Kidney capillary endothelial cell (primary cell): Measurements from ENCODE around the gene HMCN2.

ENCODE experiments used
- DNase-seq: peaks from one replicate; pipeline ENCODE4 v3.0.0-alpha.2; 2018; ENCODE audit warnings: low spot score

Gene HMCN2

DNA sequence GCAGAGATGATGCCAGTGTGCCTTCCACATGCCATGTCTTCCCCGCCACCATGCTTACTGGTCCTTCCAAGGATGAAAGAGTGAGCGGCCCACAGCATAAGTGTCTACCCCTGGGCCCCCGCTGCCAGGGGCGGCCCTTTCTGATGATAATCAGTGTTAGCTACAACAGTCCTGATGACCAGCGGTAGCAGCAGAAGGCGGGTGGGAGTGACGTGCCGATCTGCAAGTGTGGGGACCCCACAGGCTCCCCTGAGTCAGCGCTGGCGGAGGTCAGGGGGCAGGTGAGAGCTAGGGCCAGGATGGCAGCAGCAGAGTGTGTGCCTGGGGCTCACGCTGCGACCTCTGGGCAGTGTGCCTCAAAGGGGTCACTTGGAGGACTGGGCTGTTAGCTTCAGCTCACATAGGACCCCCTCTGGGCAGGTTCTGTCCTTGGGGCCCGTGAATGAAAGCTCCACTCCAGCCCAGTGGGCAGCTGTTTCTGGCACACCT lies 80.4 kb downstream of the HMCN2 start:
- DNase-seq = no peak

DNA sequence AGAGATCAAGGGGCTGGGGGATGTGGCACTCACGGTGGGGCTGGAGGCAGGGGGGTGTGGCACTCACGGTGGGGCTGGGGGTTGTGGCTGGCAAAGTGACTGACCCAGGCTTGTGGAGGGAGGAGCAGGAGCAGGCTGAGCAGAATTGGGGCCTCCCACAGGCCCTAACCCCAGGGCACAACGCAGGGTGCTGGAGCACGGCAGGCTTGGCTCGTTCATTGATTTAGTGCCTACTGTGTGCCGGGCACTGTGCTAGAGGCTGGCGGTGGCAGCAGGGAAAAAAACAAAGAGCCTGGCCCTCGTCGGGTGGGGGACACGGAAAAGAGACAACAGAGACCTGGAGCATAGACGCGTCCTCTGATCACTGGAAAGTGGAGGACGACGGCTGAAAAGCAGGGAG lies 80.9 kb downstream of the HMCN2 start:
- DNase-seq = no peak

DNA sequence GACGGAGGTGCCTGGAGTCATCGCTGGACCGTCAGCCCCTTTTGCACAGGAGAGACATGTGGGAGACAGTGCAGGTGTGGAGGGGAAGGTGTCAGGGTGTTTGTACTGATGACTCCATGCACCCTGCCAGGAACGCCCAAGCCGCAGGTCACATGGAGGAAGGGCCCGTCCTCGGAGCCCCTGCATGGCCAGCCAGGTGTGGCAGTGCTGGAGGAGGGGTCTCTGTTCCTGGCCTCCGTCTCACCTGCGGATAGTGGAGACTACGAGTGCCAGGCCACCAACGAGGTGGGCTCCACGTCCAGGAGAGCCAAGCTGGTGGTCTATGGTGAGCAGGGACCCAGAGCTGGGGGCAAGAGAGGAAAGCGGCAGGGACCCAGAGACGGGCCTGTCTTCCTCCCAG lies 81.5 kb downstream of the HMCN2 start:
- no peak for DNase-seq

DNA sequence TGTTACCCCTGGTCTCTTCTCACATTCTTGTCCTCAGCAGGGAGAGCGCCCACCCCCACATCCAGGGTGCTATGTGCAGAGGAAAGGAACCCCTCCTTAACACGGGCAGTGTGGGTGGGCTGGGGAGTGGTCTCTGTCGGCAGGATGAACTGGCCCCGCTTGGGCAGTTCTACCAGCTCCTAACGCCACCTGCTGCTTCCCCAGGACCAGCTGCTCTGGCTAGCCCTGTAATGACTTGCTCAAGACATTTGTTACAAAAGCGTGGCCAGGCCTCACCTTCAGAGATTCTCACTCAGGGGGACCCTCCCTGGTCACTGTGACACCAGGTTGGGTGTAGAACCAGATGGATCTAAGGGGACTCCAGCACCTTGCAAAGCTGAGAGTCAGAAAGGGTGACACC lies 82.4 kb downstream of the HMCN2 start:
- DNase-seq = no peak

DNA sequence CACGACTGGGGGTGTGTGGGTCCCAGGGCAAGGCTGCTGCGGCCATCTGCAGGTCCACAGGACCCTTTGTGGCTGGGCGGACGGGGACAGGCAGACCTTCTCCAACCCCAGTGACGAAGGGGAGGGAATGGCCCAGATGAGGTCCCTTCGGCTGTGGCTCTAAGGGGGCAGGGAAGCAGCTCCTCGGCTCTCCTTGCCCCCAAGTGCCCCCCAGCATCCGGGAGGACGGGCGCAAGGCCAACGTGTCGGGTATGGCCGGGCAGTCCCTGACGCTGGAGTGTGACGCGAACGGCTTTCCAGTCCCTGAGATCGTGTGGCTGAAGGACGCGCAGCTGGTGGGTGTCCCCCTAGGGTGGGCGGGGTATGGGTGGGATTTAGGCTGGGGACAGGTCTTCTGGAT lies 82.8 kb downstream of the HMCN2 start:
- DNase-seq = no peak

DNA sequence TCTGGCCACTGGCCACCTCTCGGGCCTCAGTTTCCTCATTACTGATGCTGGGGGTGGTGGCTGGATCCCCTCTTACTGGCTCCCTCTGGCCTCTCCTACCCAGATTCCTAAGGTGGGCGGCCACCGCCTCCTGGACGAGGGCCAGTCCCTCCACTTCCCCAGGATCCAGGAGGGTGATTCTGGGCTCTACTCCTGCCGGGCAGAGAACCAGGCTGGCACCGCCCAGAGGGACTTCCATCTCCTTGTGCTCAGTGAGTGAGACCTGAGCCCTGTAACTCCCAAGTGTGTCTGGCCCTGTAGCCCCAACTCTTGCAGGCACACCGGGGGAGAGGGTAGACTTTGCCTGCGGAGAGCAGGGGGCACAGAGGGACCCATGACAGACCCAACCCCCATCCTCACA lies 83.3 kb downstream of the HMCN2 start:
- no peak for DNase-seq

DNA sequence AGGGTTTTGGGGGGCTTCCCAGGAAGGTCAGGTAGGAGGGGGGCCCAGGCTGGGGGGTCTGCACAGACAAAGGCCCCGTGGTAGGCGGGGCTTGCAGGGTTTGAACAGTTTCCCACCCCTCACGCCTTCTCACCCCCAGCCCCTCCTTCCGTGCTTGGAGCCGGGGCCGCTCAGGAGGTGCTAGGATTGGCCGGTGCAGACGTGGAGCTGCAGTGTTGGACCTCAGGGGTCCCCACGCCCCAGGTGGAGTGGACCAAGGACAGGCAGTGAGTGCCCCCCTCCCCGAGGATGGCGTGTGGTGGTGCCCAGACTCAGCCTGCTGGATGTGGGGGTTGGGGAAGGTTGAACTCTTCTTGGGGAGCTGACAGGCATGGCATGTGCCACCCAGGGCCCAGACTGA lies 83.8 kb downstream of the HMCN2 start:
- no peak for DNase-seq

DNA sequence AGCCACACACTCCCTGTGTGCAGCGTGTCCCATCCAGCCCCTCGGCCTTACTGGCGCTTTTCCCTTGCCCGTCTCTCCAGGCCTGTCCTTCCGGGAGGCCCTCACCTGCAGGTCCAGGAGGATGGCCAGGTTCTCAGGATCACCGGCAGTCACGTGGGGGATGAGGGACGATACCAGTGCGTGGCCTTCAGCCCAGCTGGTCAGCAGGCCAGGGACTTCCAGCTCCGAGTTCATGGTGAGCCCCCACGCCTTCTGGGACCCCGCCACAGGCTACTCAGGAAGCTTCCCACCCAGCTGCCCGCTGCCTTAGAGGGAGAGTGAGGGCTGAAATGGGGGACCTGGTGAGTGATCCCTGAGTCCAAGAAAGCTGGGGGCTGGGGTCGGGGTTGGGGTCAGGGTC lies 85.8 kb downstream of the HMCN2 start:
- DNase-seq = no peak

DNA sequence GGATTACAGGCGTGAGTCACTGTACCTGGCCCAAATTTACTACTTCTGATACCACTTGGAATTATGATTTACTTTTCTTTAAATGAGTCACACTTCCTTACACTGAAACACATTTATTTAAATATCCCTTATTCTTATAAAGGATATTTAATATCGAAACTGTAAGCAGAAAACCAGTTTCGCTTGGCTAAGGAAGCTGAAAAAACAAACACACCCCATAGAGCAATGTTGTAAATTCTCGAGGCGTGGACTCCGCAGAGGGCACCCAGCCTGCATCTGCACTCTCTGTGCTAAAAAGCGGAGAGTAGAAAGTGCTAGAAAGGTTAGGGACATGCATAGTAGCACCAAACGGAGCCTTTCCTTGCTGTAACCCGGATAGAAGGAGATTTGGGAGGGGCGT lies 86.5 kb downstream of the HMCN2 start:
- no peak for DNase-seq

DNA sequence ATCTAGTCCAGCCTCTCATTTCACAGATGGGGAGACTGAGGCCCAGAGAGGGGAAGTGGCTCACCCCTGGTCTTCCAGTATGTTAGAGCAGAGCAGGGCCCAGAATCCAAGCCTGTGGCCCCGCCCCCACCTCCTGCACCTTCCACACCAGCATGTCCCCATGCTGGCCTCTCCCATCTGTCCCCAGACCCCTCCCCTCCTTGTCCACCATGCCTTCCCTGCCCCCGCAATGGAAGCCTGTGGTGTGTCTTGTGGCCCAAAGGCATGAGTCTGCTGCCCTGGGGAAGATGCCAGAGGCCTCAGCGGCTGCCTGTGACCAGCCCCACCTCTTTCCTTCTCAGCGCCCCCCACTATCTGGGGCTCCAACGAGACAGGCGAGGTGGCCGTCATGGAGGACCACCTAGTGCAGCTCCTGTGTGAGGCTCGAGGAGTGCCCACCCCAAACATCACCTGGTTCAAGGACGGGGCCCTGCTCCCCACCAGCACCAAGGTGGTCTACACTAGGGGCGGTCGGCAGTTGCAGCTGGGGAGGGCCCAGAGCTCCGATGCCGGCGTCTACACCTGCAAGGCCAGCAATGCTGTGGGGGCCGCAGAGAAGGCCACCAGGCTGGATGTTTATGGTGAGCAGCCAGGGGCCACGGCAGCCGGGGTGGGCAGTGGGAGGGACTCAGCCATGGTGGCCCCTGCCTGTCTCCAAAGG lies 87.2 kb downstream of the HMCN2 start:
- no peak for DNase-seq

DNA sequence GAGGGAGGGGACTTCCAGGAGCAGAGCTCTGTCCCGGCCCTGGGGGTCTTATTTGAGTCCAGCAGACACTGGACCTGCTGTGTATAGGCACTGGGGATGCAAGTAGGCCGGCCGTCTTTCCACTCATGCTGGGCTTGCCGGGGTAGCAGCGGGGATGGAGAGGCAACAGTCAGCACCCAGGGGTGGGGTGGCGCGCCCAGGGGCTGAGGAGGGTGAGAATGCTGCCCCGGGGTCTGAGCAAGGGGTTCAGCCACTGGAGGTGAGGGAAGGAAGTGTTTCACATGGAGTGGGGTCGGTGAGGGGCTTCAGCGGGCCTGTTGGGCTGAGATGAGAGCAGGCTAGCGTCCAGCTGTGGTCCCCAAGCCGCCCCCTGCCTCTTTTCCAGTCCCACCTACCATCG lies 88.8 kb downstream of the HMCN2 start:
- no peak for DNase-seq

DNA sequence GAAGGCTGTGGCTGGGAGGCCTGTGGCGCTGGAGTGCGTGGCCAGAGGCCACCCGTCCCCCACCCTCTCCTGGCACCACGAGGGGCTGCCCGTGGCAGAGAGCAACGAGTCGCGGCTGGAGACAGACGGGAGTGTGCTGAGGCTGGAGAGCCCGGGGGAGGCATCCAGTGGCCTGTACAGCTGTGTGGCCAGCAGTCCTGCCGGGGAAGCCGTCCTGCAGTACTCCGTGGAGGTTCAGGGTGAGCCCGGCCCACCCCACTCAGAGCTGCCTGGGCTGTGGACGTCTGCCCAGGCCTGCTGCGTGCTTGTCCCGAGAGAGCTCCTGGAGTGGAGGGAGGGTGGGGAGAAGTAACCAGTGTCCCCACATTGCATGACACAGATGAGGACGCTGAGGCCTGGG lies 89.2 kb downstream of the HMCN2 start:
- DNase-seq = no peak

DNA sequence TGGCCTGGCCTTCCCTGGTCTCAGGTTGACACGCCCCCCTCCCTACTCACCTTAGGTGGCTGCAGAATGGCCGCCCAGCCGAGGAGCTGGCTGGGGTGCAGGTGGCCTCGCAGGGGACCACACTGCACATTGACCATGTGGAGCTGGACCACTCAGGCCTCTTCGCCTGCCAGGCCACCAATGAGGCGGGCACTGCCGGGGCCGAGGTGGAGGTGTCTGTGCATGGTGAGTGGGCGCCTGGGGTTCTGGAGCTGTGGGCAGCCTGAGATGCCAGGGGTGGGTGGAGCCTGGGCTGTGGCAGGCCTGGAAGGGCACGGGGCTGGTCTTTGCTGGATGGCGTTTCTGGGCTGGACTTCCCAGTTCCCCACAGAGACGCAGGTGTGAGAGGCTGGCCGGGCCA lies 90.5 kb downstream of the HMCN2 start:
- no peak for DNase-seq

DNA sequence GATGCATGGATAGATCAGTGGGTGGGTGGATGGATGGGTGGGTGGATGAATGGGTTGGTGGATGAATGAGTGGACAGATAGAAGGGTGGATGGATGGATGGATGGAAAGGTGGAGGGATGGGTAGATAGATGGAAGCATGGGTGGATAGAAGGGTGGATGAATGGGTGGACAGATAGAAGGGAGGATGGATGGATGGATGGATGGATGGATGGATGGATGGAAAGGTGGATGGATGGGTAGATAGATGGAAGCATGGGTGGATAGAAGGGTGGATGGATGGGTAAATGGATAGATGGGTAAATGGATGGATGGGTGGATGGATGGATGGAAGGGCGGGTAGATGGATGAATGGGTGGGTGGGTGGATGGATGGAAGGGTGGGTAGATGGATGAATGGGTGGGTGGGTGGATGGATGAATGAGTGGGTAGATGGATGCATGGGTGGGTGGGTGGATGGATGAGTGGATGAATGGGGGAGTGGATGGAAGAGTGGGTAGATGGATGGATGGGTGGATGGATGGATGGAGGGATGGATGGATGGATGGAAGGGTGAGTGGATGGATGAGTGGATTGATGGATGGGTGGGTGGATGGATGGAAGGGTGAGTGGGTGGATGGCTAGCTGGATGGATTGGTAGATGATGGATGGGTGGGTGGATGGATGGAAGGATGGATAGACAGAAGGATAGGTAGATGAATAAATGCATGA lies 91.5 kb downstream of the HMCN2 start:
- DNase-seq = no peak

DNA sequence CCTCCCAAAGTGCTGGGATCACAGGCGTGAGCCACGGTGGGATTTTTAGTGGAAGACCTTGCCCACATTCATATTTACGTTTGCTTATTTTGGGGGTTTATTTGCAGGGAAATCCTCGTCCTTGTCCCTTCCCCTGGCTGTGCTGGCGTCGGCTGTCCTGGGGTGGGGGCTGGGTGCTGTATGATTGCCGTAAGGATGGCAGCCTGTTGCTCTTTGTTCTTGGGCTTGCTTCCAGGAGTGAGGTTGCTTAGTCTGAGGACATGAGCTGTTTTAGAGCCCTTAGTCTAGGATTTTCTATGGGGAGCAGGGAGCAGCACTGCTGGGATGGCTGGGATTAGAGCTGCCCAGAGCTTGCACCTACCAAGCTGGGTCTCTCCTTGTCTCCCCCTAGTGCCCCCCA lies 93.4 kb downstream of the HMCN2 start:
- no peak for DNase-seq

DNA sequence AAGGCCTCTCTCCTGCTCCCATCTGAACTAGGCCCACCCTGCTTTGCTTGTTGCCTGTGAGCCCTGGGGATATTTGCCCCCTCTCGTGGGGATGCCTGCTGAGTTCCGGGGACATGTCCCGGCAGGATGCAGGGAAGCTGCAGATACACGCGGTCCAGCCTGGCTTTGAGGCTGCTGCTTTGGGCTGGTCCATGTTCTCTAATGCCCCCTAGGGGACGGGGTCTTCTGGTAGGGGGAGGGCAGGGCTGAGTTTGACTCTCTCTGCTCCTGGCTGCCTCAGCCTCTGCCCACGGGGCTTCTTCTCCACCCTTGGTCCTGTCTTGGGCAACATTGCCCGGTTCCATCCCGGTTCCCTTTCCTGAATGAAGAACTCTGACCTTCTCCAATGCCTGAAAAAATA lies 94.3 kb downstream of the HMCN2 start:
- no peak for DNase-seq

DNA sequence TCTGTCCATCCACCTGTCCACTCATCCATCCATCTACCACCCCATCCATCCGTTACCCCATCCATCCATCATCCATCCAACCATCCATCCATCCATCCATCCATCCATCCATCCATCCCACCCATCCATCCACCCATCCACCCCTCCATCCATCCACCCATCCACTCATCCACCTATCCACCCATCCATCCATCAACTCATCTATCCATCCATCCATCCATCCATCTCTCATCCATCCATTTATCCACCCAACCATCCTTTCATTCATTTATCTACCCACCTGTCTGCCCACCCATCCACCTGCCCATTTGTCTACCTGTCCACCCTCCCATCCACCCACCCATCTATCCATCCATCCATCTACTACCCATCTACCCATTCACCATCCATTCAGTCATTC lies 95.1 kb downstream of the HMCN2 start:
- no peak for DNase-seq

DNA sequence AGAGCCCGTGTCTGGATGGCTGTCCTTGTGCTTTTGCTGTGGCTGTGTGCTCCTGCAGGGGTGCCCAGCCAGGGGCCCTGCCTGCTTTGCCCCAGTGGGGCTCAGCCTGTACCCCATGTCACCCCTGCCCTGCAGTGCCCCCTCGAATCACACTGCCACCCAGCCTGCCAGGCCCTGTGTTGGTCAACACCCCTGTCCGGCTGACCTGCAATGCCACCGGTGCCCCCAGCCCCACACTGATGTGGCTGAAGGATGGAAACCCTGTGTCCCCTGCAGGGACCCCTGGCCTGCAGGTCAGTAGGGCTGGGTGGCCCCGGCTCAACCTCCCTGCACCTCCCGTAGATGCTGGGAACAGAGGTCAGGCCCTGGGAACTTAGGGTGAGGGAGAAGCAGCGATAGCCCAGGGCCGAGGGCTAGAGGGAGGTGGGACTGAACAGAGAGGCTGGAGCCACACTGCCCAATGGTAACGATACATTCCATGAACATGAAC lies 96.4 kb downstream of the HMCN2 start:
- no peak for DNase-seq

DNA sequence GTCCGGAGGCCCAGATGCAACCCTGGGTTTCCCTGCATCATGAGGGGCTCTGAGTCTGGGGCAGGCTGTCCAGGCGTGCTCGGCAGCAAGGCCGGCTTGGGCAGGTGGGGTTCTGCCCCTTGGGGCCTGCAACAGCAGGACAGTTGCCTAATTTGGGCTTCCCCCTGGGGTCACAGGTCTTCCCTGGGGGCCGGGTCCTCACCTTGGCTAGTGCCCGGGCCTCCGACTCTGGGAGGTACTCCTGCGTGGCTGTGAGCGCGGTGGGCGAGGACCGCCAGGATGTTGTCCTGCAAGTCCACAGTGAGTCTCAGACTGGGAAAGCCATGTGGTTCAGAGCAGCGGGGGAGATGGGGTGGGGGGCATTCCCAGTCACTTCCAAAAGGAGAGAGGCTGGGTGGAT lies 97.1 kb downstream of the HMCN2 start:
- no peak for DNase-seq

DNA sequence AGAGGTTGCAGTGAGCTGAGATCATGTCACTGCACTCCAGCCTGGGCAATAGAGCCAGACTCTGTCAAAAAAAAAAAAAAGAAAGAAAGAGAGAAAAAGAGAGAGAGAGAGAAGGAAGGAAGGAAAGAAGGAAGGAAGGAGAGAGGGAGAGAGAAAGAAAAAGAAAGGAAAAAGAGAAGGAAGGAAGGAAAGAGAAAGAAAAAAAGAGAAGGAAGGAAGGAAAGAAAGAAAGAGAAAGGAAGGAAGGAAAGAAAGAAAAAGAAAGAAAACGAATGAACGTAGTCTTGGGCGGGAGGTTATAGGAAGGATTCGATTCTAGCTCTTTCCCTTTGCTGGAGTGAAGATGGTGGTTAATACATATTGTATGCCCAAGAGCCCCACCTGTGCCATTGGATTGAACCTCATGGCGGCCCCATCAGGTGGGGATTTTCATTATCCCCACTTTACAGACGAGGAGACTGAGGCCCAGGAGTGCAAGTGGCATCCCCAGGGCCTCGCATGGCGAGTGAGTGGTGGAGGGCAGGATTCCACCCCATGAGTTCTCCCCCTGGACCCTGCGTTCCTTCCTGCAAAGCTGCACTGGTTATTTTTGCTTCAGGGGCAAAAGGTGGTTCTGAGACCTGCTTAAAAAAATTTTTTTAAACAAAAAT lies 98.3 kb downstream of the HMCN2 start:
- no peak for DNase-seq

DNA sequence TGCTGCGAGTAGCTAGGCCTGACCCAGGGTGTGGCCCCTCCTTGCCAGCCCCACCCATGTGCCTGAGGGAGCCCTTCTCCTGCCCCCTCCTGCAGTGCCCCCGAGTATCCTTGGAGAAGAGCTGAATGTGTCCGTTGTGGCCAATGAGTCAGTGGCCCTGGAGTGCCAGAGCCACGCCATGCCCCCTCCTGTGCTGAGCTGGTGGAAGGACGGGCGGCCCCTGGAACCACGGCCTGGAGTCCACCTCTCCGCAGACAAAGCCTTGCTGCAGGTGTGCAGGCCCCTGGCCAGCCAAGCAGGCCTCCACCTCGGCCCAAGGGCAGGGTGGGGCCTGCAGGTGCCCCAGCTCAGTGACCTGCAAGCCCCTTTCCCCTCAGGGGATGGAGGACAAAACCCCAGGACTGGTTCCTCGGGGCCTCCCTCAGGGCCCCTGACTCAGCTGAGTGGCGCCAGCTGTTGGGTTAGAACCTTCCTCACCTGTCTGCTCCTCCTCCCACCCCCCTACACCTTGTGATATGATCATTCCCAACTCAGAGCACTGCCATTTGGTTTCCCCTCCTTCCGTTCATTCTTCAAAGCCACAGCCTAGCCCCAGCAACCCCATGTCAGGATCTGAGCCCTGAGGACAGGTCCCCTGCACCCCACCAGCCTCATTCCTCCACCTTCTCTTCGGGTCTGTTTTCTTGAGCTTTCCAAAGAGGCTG lies 99.2 kb downstream of the HMCN2 start:
- DNase-seq = no peak

DNA sequence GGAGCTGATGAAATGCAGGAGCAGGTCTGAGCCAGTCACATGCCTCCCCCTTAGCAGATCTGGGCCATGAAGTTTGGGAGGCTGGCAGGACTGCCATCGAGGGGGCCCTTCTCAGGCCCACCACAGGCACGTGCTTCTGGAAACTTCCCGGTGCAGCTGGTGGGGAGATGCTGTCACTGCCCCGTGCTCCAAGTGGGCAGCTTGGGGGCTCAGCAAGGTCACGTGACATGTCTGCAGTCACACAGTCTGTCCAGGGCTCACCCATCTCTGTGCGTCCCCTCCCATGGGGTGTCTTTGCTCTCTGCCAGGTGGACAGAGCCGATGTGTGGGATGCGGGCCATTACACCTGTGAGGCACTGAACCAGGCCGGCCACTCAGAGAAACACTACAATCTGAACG lies 99.8 kb downstream of the HMCN2 start:
- no peak for DNase-seq

DNA sequence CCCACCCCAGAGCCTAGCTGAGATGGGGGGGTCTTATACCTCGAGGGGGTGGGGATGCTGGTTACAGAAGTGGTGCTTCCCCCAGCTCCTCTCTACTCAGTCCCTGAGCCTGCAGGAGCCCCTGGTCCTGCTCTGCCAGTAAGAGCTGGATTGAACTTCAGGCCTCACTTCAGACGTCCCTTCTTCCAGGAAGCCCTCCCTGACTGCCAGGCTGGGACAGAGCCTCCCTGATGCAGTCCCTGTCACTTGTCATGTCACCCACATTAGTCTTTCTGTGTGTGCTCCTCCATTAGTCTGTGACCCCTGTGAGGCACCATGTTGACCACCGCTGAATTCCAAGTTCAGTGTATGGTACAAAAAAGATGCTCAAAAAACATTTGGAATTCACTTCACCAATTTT lies 100.5 kb downstream of the HMCN2 start:
- DNase-seq = no peak
